HPDE6-E6E7 (cell line): ENCODE measurements around the gene LMF2.

ENCODE experiments used
- DNase-seq: peaks from one replicate; pipeline ENCODE4 v3.0.0; 2011; ENCODE audit warnings: missing footprints; ENCODE audit errors: extremely low spot score

The LMF2 gene

DNA sequence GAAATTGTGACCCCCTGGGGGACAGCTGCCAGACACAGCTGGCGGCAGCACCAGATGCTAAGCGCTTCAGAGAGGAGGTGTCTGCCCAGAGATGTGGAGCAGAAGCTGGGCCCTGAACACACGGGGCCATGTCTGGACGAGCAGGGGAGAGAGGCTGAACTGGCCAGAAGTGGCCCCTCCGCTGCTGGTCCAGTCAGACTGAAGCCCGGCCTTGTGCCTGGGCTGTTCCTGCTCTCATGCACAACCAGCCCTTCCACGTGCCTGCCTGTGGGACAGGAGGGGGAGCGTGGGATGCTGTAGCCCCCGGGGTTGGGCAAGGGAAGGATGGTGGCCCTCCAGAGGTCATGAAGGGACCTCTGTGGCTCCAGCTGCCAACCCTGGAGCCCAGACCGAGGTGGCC is 24.4 kb downstream of the LMF2 start:
- DNase-seq, result no peak

DNA sequence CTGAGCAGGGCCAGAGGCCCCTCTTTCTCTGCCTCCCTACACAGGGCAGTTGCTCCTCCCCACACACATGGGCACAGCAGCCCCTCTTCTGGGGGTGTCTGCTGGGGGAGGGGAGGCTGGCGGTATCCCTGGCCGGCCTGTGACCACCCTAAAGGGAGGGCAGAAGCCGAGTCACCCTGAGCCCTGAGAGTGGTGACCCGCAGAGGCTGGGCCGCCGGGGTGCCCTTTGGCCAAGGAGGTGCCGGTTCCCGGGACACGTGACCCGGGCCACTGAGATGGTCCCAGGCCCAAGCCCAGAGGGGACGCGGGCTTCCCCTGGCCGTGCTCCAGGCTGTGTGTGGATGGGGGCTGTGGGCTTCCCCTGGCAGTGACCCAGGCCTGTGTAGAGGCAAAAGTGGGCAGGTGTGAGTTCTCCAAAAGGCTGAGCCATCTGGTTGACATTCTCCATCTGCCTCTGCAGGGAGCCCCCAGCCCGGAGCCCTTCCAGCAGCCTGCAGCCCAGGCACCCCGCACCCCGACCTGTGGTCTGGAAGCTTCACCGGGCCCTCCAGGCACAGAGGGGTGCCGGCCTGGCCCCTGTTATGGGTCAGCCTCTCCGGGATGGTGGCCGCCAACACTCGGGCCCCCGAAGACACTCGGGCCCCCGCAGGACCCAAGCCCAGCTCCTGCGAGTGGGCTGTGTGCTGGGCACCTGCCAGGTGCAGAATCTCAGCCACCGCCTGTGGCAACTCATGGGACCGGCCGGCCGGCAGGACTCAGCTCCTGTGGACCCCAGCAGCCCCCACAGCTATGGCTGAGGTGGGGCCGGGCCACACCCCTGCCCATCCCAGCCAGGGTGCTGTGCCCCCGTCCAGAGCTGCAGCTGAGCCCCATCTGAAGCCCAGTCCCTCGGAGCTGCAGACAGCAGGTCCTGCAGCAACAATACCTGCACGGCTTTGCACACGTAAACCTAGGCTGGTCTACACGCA is 25.1 kb downstream of the LMF2 start:
- no peak for DNase-seq

DNA sequence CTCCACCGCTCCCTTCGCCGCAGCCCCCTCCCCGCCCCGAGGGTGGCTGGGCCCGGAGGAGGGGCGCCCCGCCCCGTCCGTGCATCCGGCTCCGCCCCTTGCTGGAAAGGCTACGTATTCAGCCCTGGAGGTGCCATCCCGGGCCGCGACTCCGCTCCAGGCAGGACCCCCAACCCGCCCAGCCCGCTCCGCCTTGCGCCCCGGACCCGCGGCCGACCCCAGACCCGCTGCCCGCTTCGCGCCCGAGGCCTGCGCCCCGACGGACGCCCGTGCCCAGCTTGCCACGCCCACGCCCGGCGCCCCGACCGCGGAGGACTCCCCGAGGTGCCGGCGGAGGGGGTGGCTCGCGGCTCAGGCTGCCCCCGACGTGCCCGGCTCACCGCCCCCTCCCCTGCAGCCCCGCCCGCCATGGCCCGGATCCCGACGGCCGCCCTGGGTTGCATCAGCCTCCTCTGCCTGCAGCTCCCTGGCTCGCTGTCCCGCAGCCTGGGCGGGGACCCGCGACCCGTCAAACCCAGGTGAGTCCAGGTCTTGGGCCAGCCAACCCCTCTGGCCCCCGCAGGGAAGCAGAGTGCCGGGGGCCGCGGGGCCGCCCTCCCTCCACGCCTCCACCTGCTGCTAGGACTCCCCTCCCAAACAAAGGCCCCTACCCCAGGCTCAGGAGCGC is 25.9 kb downstream of the LMF2 start, which contains the start of gene ADM2:
Gene ADM2, plus strand, starts transcription at position 104 of the 667 bp plus-strand sequence. Its CDS starts 305 bp downstream, at position 409.
- no peak for DNase-seq

DNA sequence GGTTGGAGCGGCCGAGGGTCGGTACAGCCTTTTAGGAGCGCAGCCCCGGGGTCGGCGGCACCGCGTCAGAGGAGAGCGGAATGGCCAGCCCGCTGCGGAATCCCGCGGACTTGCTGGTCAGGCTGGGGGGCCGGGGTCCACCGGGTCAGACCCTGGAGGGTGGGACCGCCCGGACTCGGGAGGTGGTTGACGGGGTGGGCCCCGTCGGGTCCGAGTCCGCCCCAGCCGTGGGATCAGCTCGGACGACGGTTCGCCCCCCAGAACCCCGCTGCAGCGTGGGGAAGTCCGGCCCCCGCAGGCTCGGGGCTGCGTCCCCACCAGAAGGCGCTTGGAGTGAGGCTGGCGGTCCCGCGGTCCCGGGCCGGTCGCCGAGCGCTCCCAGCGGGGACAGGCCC is 26.5 kb downstream of the LMF2 start:
- DNase-seq, result no peak

DNA sequence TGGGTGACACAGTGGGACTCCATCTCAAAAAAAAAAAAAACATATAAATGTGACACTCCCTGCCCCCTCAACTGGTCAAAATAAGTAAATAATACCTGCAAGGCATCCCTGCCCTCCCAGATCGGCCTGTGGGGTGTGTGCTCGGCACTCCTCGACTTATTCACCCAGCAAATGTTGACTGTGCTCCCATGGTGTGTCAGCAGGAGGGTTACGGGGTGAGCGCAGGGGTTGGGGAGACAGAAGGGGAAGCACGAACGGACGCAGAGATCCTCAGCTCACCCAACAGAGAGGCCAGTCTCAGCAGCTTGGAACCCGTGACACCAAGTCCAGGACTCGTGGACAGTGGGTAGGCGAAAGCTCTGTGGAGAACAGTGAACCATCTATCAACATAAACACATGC is 27.8 kb downstream of the LMF2 start:
- no peak for DNase-seq

DNA sequence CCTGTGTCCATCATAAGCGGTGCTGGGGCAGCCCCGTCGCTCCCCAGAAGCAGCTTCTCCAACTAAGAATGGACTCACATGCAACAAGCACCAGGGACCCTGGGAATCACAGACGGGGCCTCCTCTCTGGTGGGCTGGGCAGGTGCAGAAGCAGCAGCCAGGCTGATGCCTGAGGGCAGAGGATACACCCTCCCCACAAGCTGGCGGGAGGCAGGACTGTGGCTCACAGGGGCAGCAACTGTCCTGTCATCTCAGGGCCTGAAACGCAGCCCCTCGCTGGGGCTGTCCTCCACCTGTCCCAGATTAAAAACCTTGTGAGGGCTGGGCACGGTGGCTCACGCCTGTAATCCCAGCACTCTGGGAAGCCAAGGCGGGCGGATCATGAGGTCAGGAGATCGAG is 29.6 kb downstream of the LMF2 start:
- DNase-seq, result no peak

DNA sequence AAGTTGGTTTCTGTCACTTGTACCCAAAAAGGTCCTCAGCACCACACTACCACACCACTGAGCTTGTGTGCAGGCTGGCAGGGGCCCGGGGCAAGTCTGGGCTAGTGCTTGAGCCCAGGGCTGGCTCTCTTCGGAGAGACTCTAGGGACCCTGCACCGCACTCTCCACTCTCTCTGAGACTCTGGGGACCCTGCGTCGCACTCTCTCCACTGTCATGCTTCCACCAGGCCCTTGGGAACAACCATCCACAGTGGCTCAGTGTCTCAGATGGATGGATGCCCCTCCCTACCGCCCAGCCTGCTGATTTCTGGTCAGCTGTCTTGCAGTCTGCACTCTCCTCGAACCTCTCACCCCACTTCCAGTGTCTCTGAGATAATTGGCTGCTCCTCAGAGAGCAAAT is 30.6 kb downstream of the LMF2 start:
- DNase-seq, result no peak

DNA sequence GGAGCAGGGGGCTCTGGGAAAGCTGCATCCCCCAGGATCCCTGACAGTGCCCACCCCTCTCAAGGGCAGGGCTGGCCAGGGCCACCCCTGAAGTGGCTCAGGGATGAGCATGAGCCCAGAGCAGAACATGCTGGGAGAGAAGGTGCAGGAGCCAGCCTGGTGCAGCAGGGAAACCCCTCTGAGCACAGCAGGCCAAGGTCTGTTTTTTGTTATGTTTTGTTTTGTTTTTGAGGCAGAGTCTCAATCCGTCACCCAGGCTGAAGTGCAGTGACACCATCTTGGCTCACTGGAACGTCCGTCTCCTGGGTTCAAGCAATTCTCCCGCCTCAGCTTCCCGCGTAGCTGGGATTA is 31.9 kb downstream of the LMF2 start:
- DNase-seq, result no peak

DNA sequence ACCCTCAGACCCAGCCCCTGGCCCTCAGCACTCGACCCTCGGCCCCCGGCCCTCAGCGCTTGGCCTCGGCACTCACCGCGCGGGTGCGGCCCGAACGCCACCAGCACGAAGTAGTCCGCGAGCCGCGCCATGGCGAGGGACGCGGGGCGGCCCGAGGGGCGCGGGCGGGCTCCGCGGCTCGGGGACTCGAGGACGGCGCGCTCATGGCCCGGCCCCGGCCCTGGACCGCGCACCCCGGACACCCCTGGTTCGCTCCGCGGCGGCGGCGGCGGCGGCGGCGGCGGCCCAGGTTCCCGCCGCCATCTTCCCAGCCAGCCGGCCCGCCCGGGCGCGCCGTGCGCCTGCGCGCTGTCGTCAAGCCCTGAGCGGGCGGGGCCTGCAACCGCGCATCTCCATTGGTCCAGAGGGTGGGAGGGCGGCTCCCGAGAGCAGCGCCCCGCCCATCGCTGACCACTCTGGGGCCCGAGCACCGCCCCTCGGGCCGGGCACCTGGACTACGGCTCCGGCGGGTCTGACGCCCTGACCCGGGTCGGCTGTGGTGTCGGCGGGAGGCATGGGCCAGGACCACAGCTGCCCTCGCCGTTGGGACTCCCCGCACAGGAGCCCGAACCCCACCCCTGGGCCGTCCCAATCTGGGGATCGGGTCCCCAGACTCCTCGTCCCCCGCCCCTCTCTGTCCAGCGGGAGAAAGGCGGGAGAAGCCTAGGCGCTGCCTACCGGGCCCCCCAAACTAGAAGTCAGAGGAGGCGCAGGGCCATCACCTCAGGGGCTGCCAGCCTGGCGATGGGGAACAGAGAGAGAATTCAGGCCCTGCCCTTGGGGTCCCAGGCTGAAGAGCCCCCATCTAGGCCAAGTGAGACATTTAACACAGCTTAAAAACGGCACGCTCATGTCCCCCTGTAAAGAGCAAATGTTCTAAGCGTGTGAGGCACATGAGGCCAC is 32.5 kb downstream of the LMF2 start, which contains the start of gene SBF1:
Gene SBF1, minus strand, starts transcription at position 326 of the 942 bp plus-strand sequence. Its CDS starts 195 bp downstream, at position 131.
- peak; percentile 95 for DNase-seq

DNA sequence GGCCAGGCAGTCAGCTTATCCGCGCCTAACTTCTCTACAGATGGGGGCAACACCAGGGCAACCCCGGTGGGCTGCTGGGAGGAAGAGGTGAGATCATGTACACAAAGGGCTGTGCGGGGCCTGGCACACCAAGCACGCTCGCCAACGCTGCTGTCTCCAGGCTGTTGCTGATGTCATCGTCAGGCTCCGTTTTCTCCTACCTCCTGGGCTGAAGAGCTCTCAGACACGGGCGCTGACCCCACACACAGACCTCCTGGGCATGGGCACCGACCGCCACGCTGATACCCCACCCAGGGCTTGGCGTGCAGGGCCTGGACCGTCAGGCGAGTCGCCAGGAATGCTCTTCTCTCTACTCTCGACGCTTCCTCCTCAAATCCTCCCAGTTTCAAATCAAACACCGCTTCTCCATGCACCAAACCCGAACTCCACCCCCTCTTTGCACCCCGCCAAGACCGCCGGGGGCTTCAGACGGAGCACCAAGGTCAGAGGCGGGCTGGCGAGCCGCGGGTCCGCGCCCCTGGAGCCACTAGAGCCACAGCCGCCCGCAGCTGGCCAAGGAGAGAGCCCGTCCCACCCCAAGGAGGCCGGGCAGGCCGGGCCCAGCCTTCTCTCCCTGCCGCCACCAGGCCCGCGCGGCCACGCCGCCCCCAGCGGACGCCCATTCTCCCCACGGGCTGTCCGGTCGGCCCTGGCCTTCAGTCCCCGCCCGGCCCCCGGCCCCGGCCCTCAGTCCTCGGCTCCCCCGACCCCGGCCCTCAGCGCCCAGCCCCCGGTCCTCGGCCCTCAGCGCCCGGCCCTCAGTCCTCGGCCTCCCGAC is 33.4 kb downstream of the LMF2 start:
- DNase-seq, result no peak

DNA sequence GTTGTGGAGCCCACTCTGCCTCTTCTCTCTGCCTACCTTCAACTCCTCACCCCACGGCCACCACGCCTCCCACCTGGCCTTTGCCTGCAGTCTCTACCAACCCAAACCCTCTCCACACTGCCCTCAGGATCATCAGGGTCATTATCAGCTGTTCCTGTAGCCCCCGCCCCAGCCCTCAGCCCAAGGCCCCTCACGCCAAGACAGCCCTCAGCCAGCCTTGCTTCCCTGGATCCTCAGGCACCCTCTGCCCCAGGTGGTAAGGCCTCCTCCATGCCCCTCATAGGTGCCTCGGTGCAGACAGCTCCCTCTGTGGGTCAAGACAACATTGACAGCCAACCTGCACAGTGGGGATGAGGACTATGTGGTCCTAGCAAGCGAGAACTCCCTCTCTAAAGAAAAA is 34.4 kb downstream of the LMF2 start:
- no peak for DNase-seq

DNA sequence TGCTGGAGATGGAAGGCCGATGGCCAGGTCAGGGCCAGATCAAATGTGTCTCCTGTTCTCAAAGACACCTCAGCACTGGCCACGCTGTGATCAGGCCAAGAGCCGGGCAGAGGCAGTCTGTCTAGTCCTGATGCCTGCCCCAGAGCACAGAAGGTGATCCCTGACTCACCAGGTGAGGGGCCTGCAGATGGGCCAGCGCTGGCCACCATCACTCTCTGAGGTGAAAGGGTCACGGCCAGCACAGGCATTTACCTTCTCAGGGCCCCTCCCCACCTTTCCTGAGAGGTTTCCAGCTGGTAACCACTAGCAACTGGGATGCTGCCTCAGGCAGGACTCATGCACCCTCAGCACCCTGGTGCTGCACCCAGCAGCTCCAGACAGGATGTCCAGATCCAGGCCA is 35.5 kb downstream of the LMF2 start:
- no peak for DNase-seq

DNA sequence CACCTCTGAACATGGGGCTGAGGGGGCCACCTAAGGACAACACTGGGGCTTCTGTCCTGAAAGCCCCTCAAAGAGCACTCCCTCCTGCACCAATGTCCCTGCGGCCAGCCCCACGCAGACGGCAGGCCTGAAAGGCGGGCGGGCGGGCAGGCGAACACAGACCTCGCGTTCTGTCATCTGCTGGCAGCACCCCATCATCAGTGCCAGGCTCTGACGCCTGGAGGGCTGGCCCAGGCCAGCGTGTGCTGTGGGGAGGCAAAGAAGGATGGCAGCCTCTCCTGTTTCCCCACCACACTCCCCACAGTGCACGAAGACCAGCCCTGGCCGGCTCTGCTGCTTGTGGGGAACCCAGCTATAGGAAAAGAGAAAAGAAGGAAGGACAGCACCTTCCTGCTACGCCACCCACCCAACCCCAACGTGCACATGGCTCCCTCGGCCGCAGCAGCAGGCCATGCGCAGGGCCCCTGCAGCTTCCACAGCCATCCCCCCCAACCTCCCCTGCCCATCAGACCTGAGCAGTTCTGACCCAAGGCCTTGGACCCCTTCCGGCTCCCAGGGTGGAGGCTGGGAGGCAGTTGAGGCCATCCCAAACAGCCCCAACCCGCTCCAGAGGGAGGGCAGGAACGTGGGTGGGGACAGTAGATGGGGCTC is 36.2 kb downstream of the LMF2 start:
- no peak for DNase-seq

DNA sequence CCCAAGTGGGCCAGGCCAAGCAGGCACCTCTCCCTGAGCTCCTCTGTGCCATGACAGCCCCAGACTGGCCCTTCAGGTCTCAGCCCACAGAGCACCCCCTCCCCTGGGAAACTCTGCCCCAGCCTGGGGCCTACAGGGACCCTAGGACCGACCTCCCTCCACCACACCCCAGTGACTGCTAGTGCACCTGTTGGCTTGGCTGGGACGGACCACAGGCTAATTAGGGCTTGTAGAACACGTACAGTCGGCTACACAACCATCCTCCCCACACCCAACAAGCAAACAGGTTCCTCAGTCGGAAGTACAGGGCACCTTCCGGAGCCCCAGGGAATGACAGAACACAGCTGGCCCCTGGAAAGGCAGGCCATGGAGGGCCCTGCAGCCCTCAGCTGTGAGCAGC is 37.0 kb downstream of the LMF2 start:
- DNase-seq, result no peak

DNA sequence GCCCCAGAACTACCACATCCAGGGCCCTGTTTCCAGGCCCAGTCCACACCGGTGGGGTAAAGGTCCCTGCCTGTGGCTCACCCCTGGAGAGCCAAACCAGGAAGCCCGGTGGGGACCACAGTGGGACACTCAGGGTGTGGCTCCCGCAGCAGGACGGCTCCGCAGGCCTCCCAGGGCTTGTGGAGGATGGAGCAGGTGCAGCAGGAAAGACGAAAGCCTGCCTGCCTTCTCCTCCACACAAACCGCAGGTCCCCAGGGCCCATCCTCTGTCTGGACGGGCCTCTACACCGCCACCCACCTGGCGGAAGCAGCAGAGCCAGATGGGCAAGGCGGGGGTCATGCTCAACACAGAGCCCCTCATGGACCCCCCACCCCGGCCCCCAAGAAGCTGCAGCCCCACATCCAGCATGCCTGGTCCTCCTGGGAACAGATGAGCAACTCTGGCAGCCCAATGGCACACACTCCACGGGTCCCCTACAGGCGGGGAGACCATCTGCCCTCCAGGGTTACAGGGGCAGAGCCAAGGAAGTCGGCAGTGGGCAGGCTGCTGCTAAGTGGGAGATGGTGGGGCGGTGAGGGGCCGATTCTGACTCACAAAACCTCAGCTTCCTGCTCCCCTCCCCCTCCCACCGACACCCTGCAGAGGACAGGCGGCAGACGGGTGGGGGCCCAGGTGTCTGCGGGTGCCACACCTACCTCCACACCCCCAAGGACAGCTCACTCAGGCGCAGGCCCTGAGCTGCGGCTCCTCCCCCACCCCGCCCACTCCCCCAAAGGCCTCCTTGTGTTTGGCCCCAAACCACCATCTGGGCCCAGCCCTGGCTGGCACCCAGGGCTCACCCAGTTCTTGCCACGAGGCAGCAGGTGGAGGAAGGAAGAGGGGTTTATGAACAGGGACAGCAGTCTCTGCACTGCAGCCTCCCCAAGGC is 37.9 kb downstream of the LMF2 start:
- DNase-seq, result peak; percentile 66

DNA sequence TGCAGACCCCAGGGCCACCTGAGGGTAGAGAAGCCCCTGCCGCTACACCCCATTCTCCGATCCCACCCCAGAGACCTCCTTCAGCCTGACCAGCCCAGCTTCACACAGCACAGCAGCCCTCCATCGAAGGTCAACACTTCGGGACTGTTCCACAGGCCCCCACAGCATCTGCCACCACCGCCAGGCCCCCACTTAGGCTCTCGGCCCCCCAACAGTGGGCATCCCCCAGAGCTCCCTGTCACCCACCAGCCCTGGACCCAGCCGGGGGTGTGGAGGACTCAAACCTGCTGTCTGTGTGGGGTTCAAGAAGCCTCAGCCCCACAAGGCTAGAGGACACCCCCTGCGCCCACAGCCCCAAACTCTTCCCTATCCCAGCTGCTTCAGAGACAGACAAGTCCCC is 38.9 kb downstream of the LMF2 start:
- DNase-seq, result no peak

DNA sequence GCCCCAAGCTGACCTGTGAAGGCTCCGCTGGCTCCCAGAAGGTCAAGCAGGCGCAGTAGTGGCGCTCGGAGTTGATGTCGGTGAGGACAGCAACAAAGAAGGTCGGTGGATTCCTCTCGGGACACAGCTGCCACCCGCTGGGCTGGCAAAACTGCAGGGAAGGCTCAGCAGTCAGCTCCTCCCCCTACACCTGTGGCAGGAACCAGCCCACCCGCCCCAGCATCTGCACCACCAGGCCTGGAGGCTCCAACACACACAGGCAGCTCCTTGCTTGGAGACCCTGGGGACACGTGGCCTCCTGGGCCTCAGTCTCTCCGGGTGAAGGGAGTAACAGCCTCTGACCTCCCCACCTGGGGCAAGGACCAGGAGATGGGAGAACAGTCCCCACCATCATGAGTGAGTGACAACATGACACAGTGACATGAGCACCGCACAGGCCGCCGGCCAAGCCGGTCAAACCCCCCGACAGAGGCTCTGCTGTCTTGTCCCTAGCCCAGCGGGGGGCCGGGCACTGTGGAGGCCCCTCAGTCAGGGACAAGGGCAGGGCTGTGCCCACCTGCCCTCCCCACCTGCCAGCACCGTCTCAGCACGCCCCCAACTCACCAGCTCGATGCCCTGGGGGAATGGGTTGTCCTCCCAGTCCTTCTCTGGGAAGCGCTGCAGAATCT is 39.6 kb downstream of the LMF2 start:
- DNase-seq, result no peak

DNA sequence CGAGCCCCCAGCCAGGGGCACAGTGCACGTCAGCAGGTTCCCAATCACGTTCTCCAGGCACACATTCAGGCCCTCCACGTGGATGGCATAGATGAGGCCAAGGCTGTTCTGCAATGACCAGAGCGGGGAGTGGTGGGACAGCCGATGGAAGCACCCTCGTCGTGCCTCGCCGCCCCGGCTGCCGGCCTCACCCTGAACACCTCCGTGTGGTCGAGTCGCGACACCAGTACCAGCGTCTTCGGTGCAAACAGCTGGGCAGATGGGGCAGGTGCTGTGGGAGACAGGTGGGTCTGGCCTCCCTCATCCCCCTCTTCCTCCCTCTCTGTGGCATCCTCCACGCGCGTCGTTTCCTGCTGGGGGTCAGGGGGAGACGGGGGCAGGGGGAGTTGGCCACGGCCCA is 40.2 kb downstream of the LMF2 start:
- no peak for DNase-seq
